Activated CD8-positive, alpha-beta T cell treated with anti-CD3 and anti-CD28 coated beads for 36 hours (primary cell): ENCODE measurements around the gene TICAM1. TPM values are rescaled to one million over a fixed set of nuclear protein-coding genes. Genes with fewer than 3 reads are reported as not detected.
"Not testable (repeated sequence)": the region's sequence is repeated elsewhere in the genome, so short reads cannot be mapped to it uniquely, and the experiment has no call there.

Experiments used
- ATAC-seq: fragments of 200-7000 bp; cut with Tn5 transposase; one replicate; pipeline ENCODE4 v1.10.0; 2021; ENCODE audit warnings: mild to moderate bottlenecking, moderate library complexity
- CTCF ChIA-PET: fragments of 350-600 bp; sonication (Branson Sonifier 250); formaldehyde crosslinking; loops from one replicate; lab custom pipeline; 2021; ENCODE audit warnings: antibody characterized with exemption; lab: Charles Lee
- POLR2A ChIA-PET: fragments of 350-600 bp; sonication (Branson Sonifier 250); formaldehyde crosslinking; loops from one replicate; lab custom pipeline; 2021; ENCODE audit warnings: antibody characterized with exemption; lab: Charles Lee
- DNase-seq: peaks from one replicate; pipeline ENCODE4 v3.0.0-alpha.2; 2020
- H3K27ac Mint-ChIP-seq: one replicate; pipeline ENCODE4 v1.8.0; 2021; ENCODE audit warnings: mild to moderate bottlenecking, mixed read lengths
- H3K27me3 Mint-ChIP-seq: one replicate; pipeline ENCODE4 v1.8.0; 2021; ENCODE audit warnings: mixed read lengths
- H3K36me3 Mint-ChIP-seq: one replicate; pipeline ENCODE4 v1.8.0; 2021; ENCODE audit warnings: low read depth, mixed read lengths
- H3K4me1 Mint-ChIP-seq: one replicate; pipeline ENCODE4 v1.8.0; 2021; ENCODE audit warnings: low read depth, mixed read lengths
- H3K4me3 Mint-ChIP-seq: one replicate; pipeline ENCODE4 v1.8.0; 2021; ENCODE audit warnings: mild to moderate bottlenecking, moderate library complexity, mixed read lengths
- H3K9me3 Mint-ChIP-seq: one replicate; pipeline ENCODE4 v1.8.0; 2021; ENCODE audit warnings: mixed read lengths
- CTCF ChIP-seq: fragments of 200-600 bp; IDR thresholded peaks from one replicate; pipeline ENCODE4 v1.8.0; 2022; ENCODE audit warnings: antibody characterized with exemption, mild to moderate bottlenecking
- intact Hi-C: fragments of 100-400 bp; cut with micrococcal nuclease; formaldehyde crosslinking; loops from one replicate; pipeline ENCODE4 v1.10.0; 2022
- total RNA-seq, 2 experiments: library from RNA; stranded (reverse); gene quantifications; one replicate each; pipeline ENCODE4 v1.2.3, GENCODE V29; 2021

Gene TICAM1
- total RNA-seq, 2 experiments from 2014 or later: 17.4 to 17.5 TPM

GRCh38 chr19:4800591-4801081, 30.9 kb downstream of the TICAM1 start:
- intact Hi-C loops: no loop called here
- H3K27ac Mint-ChIP-seq: no peak overlapping the region

GRCh38 chr19:4795400-4795799, 36.1 kb downstream of the TICAM1 start:
- Mint-ChIP-seq H3K36me3 (peaks cover 44% of the 10 kb centered on the region), H3K27ac (peak overlapping the region; percentile 48), H3K27me3 (no peaks in the 10 kb centered on the region), H3K4me3 (peak overlapping the region; percentile 85), H3K9me3 (no peaks in the 10 kb centered on the region), H3K4me1 (peaks cover 30% of the 10 kb centered on the region)
- ATAC-seq: no peak
- no peak for TF ChIP-seq CTCF
- intact Hi-C loops: no loop called here
- POLR2A ChIA-PET: no interaction called here
- no peak for DNase-seq
- CTCF ChIA-PET: no interaction called here

More at GRCh38 chr19:4800591-4801081, 30.9 kb downstream of the TICAM1 start:
- CTCF ChIA-PET: interaction anchor here (1.0 to 2.7 kb wide), 3 partner anchors 9 to 69 kb away, joined by 3 to 14 read pairs (median 13); partner anchors contain the start of gene FEM1A
- POLR2A ChIA-PET: interaction anchor here (0.6 kb wide), 1 partner anchor 79 kb away, joined by 3 read pairs; no protein-coding TSS in a partner anchor
- no peak for TF ChIP-seq CTCF
- Mint-ChIP-seq H3K36me3 (peaks cover 18% of the 10 kb centered on the region), H3K4me3 (no peak overlapping the region), H3K27me3 (no peaks in the 10 kb centered on the region), H3K4me1 (peaks cover 6% of the 10 kb centered on the region), H3K9me3 (no peaks in the 10 kb centered on the region)
- ATAC-seq (no peak), DNase-seq (no peak)

- Mint-ChIP-seq H3K4me3 (peak overlapping the region; percentile 85), H3K27me3 (no peaks in the 10 kb centered on the region), H3K36me3 (peaks cover 44% of the 10 kb centered on the region), H3K4me1 (peaks cover 30% of the 10 kb centered on the region), H3K9me3 (no peaks in the 10 kb centered on the region), H3K27ac (peak overlapping the region; percentile 43)
- no peak for TF ChIP-seq CTCF
- ATAC-seq (no peak), DNase-seq (no peak)
- intact Hi-C loops: no loop called here
- ChIA-PET CTCF (interaction anchor here (1.2 kb wide), 1 partner anchor 18 kb away, joined by 3 read pairs; no protein-coding TSS in a partner anchor), POLR2A (no interaction called here)
These were observed 36.5 kb downstream of the TICAM1 start for GRCh38 chr19:4794971-4795370.

GRCh38 chr19:4793278-4793677, 38.2 kb downstream of the TICAM1 start:
- peaks cover 38% of the 10 kb centered on the region for H3K36me3 Mint-ChIP-seq
- POLR2A ChIA-PET: not testable (repeated sequence)

GRCh38 chr19:4792866-4793195, 38.7 kb downstream of the TICAM1 start:
- Mint-ChIP-seq H3K27ac (peak overlapping the region; percentile 68), H3K36me3 (peaks cover 36% of the 10 kb centered on the region), H3K4me3 (peak overlapping the region; percentile 85), H3K4me1 (peaks cover 30% of the 10 kb centered on the region)
- ATAC-seq, intact Hi-C loops, H3K27me3 Mint-ChIP-seq, POLR2A ChIA-PET, DNase-seq, H3K9me3 Mint-ChIP-seq: not testable (repeated sequence)
- CTCF ChIA-PET: interaction anchor here (2.5 to 6.4 kb wide), 3 partner anchors 11 to 61 kb away, joined by 27 to 106 read pairs (median 28); no protein-coding TSS in a partner anchor

More at GRCh38 chr19:4793278-4793677, 38.2 kb downstream of the TICAM1 start:
- CTCF ChIA-PET: interaction anchor here (3.0 to 6.4 kb wide), 2 partner anchors 16 to 61 kb away, joined by 28 to 106 read pairs; no protein-coding TSS in a partner anchor
- peaks cover 30% of the 10 kb centered on the region for H3K4me1 Mint-ChIP-seq
- H3K9me3 Mint-ChIP-seq, DNase-seq, ATAC-seq, intact Hi-C loops, H3K27me3 Mint-ChIP-seq: not testable (repeated sequence)
- peak overlapping the region; percentile 85 for H3K4me3 Mint-ChIP-seq
- H3K27ac Mint-ChIP-seq: peak overlapping the region; percentile 68

- intact Hi-C loops, ATAC-seq, H3K9me3 Mint-ChIP-seq, H3K27me3 Mint-ChIP-seq, DNase-seq: not testable (repeated sequence)
- peak overlapping the region; percentile 91 for H3K27ac Mint-ChIP-seq
- ChIA-PET POLR2A (interaction anchor here (1.4 to 1.9 kb wide), 3 partner anchors 54 to 70 kb away, joined by 4 to 11 read pairs (median 5); no protein-coding TSS in a partner anchor), CTCF (interaction anchor here (1.1 to 6.4 kb wide), 11 partner anchors 12 to 125 kb away, joined by 4 to 106 read pairs (median 9); partner anchors contain the start of gene DPP9)
- peaks cover 36% of the 10 kb centered on the region for H3K36me3 Mint-ChIP-seq
- peak overlapping the region; percentile 85 for H3K4me3 Mint-ChIP-seq
- H3K4me1 Mint-ChIP-seq: peaks cover 30% of the 10 kb centered on the region
These were observed 39.3 kb downstream of the TICAM1 start for GRCh38 chr19:4792019-4792865.
